ENCODE measurements around the gene SPRYD3. TPM values are rescaled to one million over a fixed set of nuclear protein-coding genes. Genes with fewer than 3 reads are reported as not detected.

SPRYD3 gene
- total RNA-seq, 1 donor from 2014 or later = 32.3 TPM

GRCh38 chr12:53045696-53046045 is 33.5 kb downstream of the SPRYD3 start:
- H3K4me3 ChIP-seq (ENCODE audit: low read depth, low read length) = no peak overlapping the region
- H3K27me3 ChIP-seq (ENCODE audit: control insufficient read depth, insufficient read depth, low read length) = no peaks in the 10 kb centered on the region
- H3K36me3 ChIP-seq (ENCODE audit: control insufficient read depth, insufficient read depth, low read length) = no peaks in the 10 kb centered on the region
- no peak for DNase-seq (ENCODE audit: low read depth)
- TF ChIP-seq CTCF (IDR thresholded peaks at IDR 0.05; ENCODE audit: insufficient read depth, low read length, poor library complexity, severe bottlenecking) = no peak

- Histone ChIP-seq H3K36me3 (ENCODE audit: control insufficient read depth, insufficient read depth, low read length) (no peaks in the 10 kb centered on the region), H3K4me3 (ENCODE audit: low read depth, low read length) (no peak overlapping the region), H3K27me3 (ENCODE audit: control insufficient read depth, insufficient read depth, low read length) (no peaks in the 10 kb centered on the region)
- no peak for DNase-seq (ENCODE audit: low read depth)
- TF ChIP-seq CTCF (IDR thresholded peaks at IDR 0.05; ENCODE audit: insufficient read depth, low read length, poor library complexity, severe bottlenecking) = no peak
Measured at GRCh38 chr12:53044896-53045695, 34.1 kb downstream of the SPRYD3 start.

GRCh38 chr12:53044052-53044581 is 35.1 kb downstream of the SPRYD3 start:
- no peak for TF ChIP-seq CTCF (IDR thresholded peaks at IDR 0.05; ENCODE audit: insufficient read depth, low read length, poor library complexity, severe bottlenecking)
- Histone ChIP-seq H3K27me3 (ENCODE audit: control insufficient read depth, insufficient read depth, low read length) (no peaks in the 10 kb centered on the region), H3K36me3 (ENCODE audit: control insufficient read depth, insufficient read depth, low read length) (no peaks in the 10 kb centered on the region), H3K4me3 (ENCODE audit: low read depth, low read length) (no peak overlapping the region)
- no peak for DNase-seq (ENCODE audit: low read depth)

GRCh38 chr12:53042607-53043454 is 36.4 kb downstream of the SPRYD3 start:
- no peaks in the 10 kb centered on the region for H3K36me3 ChIP-seq (ENCODE audit: control insufficient read depth, insufficient read depth, low read length)
- TF ChIP-seq CTCF (IDR thresholded peaks at IDR 0.05; ENCODE audit: insufficient read depth, low read length, poor library complexity, severe bottlenecking) = no peak
- DNase-seq (ENCODE audit: low read depth) = no peak

GRCh38 chr12:53039851-53040250 is 39.3 kb downstream of the SPRYD3 start:
- Histone ChIP-seq H3K36me3 (ENCODE audit: control insufficient read depth, insufficient read depth, low read length) (peaks cover 1% of the 10 kb centered on the region), H3K27me3 (ENCODE audit: control insufficient read depth, insufficient read depth, low read length) (no peaks in the 10 kb centered on the region), H3K4me3 (ENCODE audit: low read depth, low read length) (no peak overlapping the region)
- no peak for DNase-seq (ENCODE audit: low read depth)
- TF ChIP-seq CTCF (IDR thresholded peaks at IDR 0.05; ENCODE audit: insufficient read depth, low read length, poor library complexity, severe bottlenecking) = no peak

More at GRCh38 chr12:53042607-53043454, 36.4 kb downstream of the SPRYD3 start:
- no peak overlapping the region for H3K4me3 ChIP-seq (ENCODE audit: low read depth, low read length)
- H3K27me3 ChIP-seq (ENCODE audit: control insufficient read depth, insufficient read depth, low read length) = no peaks in the 10 kb centered on the region

All from kidney epithelial cell (primary cell).